K562 (cell line): ENCODE data around the gene RPRD1B. TPM values are rescaled to one million over a fixed set of nuclear protein-coding genes. Genes with fewer than 3 reads are reported as not detected.

Experiments
- ATAC-seq: fragments of 200-7000 bp; cut with Tn5 transposase; 3 replicates; pipeline ENCODE4 v1.9.1; 2020; ENCODE audit warnings: moderate library complexity
- BruUV-seq: library from RNA; stranded (reverse); fragments of 400-500 nt; replicated peaks from 2 replicates; lab custom pipeline; 2021; lab: Mats Ljungman, UMichigan
- CTCF ChIA-PET: fragments of 300-600 bp; formaldehyde crosslinking; extraction: SDS; loops from one replicate; lab custom pipeline; 2021; ENCODE audit warnings: low intra/inter-chr PET ratio; lab: Yijun Ruan, JAX
- POLR2A ChIA-PET: fragments of 300-600, 350-650 bp; sonication (Branson Sonifier 250); formaldehyde crosslinking; extraction: SDS; loops from one replicate; lab custom pipeline; 2021; ENCODE audit warnings: antibody characterized with exemption, inconsistent platforms; lab: Yijun Ruan, JAX
- DNase-seq, 4 experiments: peaks; one replicate each; pipeline versions ENCODE4 v3.0.0 to v3.0.0-alpha.2; 2011 to 2018; ENCODE audit warnings: low spot score in 3 of 4, mixed read lengths in 3 of 4; ENCODE audit errors: extremely low read depth in 1 of 4
- FAIRE-seq: peaks from 2 replicates; lab custom pipeline; 2011; peaks lifted over from hg19 to GRCh38; lab: Jason Lieb, UNC
- H2AFZ ChIP-seq: 2 replicates; pipeline ENCODE4 v1.6.0; 2011; ENCODE audit warnings: low read depth, low read length, control low read depth, inconsistent platforms
- H3K27ac ChIP-seq: fragments of 200-600 bp; 3 replicates; pipeline ENCODE4 v1.8.0; 2011; ENCODE audit warnings: low read depth, mild to moderate bottlenecking, control low read depth, inconsistent platforms, low read length, moderate library complexity, mixed read lengths; ENCODE audit errors: extremely low read depth
- H3K27me3 ChIP-seq, 2 experiments: fragments of 300-600 bp in 1 of 2; 2 replicates in 1 of 2; 3 replicates in 1 of 2; pipeline versions ENCODE4 v1.6.0 to v1.8.0; 2011; ENCODE audit warnings: inconsistent platforms in 2 of 2, low read length in 2 of 2, mild to moderate bottlenecking in 1 of 2, mixed read lengths in 1 of 2, moderate library complexity in 1 of 2; ENCODE audit not compliant: control insufficient read depth in 2 of 2, insufficient read depth in 2 of 2
- H3K36me3 ChIP-seq: fragments of 300-600 bp; 3 replicates; pipeline ENCODE4 v1.8.0; 2011; ENCODE audit warnings: mild to moderate bottlenecking, low read length, inconsistent platforms; ENCODE audit not compliant: control insufficient read depth, insufficient read depth
- H3K4me1 ChIP-seq, 2 experiments: fragments of 200-600 bp in 1 of 2; replicated peaks in 1 of 2; 2 replicates in 1 of 2; 3 replicates in 1 of 2; pipeline versions ENCODE4 v1.5.1 to v1.8.0; 2011; ENCODE audit warnings: inconsistent platforms in 2 of 2, low read length in 2 of 2, mild to moderate bottlenecking in 1 of 2, mixed read lengths in 1 of 2, moderate library complexity in 1 of 2; ENCODE audit not compliant: control insufficient read depth in 2 of 2, insufficient read depth in 2 of 2
- H3K4me2 ChIP-seq: 2 replicates; pipeline ENCODE4 v1.6.1; 2011; ENCODE audit warnings: low read length, control low read depth, inconsistent platforms, mixed read lengths; ENCODE audit not compliant: insufficient read depth
- H3K4me3 ChIP-seq: fragments of 200-600 bp; sonication (generic), shearing (Covaris generic); 2 replicates; pipeline ENCODE4 v1.5.1; 2016; ENCODE audit warnings: control low read depth, inconsistent platforms
- H3K79me2 ChIP-seq: fragments of 200-600 bp; 3 replicates; pipeline ENCODE4 v1.8.0; 2011; ENCODE audit warnings: low read length, inconsistent platforms; ENCODE audit not compliant: control insufficient read depth, insufficient read depth
- H3K9ac ChIP-seq, 2 experiments: 2 replicates each; pipeline versions ENCODE4 v1.6.0 to v1.6.1; 2011; ENCODE audit warnings: low read depth in 2 of 2, low read length in 2 of 2, control low read depth in 1 of 2, inconsistent platforms in 1 of 2, mild to moderate bottlenecking in 1 of 2, mixed read lengths in 1 of 2; ENCODE audit not compliant: insufficient read depth in 1 of 2
- H3K9me1 ChIP-seq: one replicate; pipeline ENCODE4 v1.6.0; 2011; ENCODE audit warnings: inconsistent platforms, mild to moderate bottlenecking, low read length, moderate library complexity; ENCODE audit not compliant: control insufficient read depth, insufficient read depth
- H3K9me3 ChIP-seq: replicated peaks from 2 replicates; pipeline ENCODE4 v1.5.1; 2011; ENCODE audit warnings: low read depth, low read length, inconsistent platforms; ENCODE audit not compliant: control insufficient read depth, insufficient read depth
- H4K20me1 ChIP-seq: replicated peaks from 2 replicates; pipeline ENCODE4 v1.6.1; 2011; ENCODE audit warnings: low read length, inconsistent platforms, mixed read lengths; ENCODE audit not compliant: control insufficient read depth, insufficient read depth
- ATF3 ChIP-seq, 2 experiments: fragments of 450-650 bp in 1 of 2; sonication (generic) in 1 of 2; formaldehyde crosslinking in 1 of 2; IDR thresholded peaks in 1 of 2; conservative IDR thresholded peaks in 1 of 2; 2 replicates each; pipeline versions ENCODE4 v1.6.1 to v1.8.1; 2016 to 2023; ENCODE audit warnings: mild to moderate bottlenecking in 2 of 2, moderate library complexity in 2 of 2, inconsistent platforms in 1 of 2, missing genetic modification reagents in 1 of 2
- ZBED1 ChIP-seq: IDR thresholded peaks from 2 replicates; pipeline ENCODE4 v1.6.1; 2014
- WGBS: fragments of 100-300 bp; shearing (Covaris generic); methylation state at CpG from one replicate; pipeline ENCODE4 v1.1.6; 2016; ENCODE audit warnings: low coverage, mixed read lengths; ENCODE audit not compliant: insufficient coverage; ENCODE audit errors: missing lambda C conversion rate; 5-methylcytosine and 5-hydroxymethylcytosine counted together
- in situ Hi-C: fragments of 300-500 bp; cut with MboI; formaldehyde crosslinking; loops from 4 replicates; pipeline ENCODE4 v1.15.0; 2018; ENCODE audit warnings: inconsistent platforms, mixed read lengths
- intact Hi-C: fragments of 100-400 bp; cut with micrococcal nuclease; formaldehyde crosslinking; loops from 2 replicates; pipeline ENCODE4 v1.14.2; 2022
- polyA plus RNA-seq, 8 experiments: library from polyadenylated mRNA; depleted of rRNA in 4 of 8; stranded (reverse) in 5 of 8; unstranded in 3 of 8; fragments of >200 nt; fragmentation: Nextera tagmentation in 2 of 8; fragmentation: Illumina TruSeq in 1 of 8; extraction: Ambion mirVana in 2 of 8; extraction: Trizol in 1 of 8; gene quantifications; 2 replicates each; pipeline versions ENCODE4 v1.2.1 to v1.2.3, GENCODE V29; 2011 to 2014; ENCODE audit warnings: inconsistent platforms in 1 of 8, missing spikeins in 1 of 8
- total RNA-seq, 7 experiments: library from RNA; depleted of rRNA in 6 of 7; stranded (reverse); fragments of >200 nt in 6 of 7; fragmentation: Illumina TruSeq in 2 of 7; extraction: Trizol in 2 of 7; gene quantifications; 2 replicates each; pipeline versions ENCODE4 v1.2.1 to v1.2.3, GENCODE V29; 2011 to 2021; ENCODE audit warnings: low replicate concordance in 1 of 7

The RPRD1B gene
- total and polyA plus RNA-seq, 9 of the 15 experiments (the other 6 are each of a cell fraction or from before 2014, with no cell fraction given), result 5.5 to 43.0 (median 24.4) TPM

DNA sequence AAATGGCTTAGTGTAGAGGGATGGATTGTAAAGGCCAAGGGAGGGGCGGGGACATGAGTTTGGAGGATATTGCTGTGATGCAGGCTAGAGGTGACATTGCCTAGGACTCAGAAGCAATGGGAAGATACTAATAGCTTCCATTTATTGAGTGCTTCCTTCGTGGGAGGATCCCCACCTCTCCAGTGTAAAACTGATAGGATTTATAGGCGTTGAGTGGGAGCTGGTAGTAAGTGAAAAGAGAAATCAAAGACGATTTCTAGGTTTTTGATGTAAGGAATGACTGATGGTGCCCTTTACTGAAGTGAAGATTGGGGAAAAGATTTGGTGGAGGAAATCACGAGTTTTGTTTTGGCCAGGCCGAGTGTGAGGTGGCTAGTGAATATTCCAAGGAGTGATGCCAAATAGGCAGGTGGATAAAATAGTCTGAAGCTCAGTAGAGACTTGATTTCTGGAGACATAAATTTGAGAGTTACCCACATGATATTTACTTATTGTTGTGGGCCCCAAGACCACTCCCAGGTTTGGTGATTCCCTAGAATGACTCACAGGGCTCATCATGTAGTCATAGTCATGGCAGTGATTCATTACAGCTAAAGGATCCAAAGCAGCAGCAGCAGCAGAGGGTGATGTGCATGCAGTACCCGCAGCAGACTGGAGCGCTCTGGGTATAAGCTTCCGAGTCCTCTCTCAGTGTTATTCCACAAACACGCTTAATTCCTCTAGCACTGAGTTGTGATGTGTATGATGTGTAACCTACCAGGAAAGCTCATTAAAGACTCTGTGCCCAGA, 10.2 kb downstream of the RPRD1B start:
- in situ Hi-C loops, result no loop called here
- no peaks in the 10 kb centered on the region for H3K27me3 ChIP-seq
- H3K36me3 ChIP-seq, result peaks cover 96% of the 10 kb centered on the region
- intact Hi-C loops, result no loop called here
- DNase-seq (no peak), ATAC-seq (no peak), FAIRE-seq (no peak)
- H3K9me3 ChIP-seq, result no peaks in the 10 kb centered on the region
- BruUV-seq, result no TSS peak
- CTCF ChIA-PET, result no interaction called here
- no peak overlapping the region for H3K4me3 ChIP-seq
- no peaks in the 10 kb centered on the region for H3K9me1 ChIP-seq
- H3K27ac ChIP-seq, result no peak overlapping the region
- no peaks in the 10 kb centered on the region; the same call in 1 of the 2 replicates for H4K20me1 ChIP-seq
- no peaks in the 10 kb centered on the region for H3K4me1 ChIP-seq
- no peak overlapping the region for H2AFZ ChIP-seq
- no peak overlapping the region for H3K9ac ChIP-seq
- no peak overlapping the region for H3K4me2 ChIP-seq
- WGBS, result 85% methylated on average over 10 of the region's 10 CpGs
- POLR2A ChIA-PET, result interaction anchor here (1.0 to 2.8 kb wide), 4 partner anchors 9 to 827 kb away, joined by 3 to 19 read pairs (median 6); partner anchors contain the start of genes RPRD1B and TTI1
- peaks cover 72% of the 10 kb centered on the region for H3K79me2 ChIP-seq
- TF ChIP-seq ZBED1, result no peak
- TF ChIP-seq ATF3 (IDR thresholded peaks at IDR 0.05), result 0 out of 2 replicates have a peak, but pooled peaks have one; percentile 41
- no peak for TF ChIP-seq ATF3 (CRISPR knock-in tag; conservative IDR thresholded peaks at IDR 0.05)
